Measurements from ENCODE around the gene ZSWIM8.

ZSWIM8 gene

GRCh38 chr10:73771722-73772280, 13.6 kb upstream of the ZSWIM8 start:
- TF ChIP-seq RAD21 (IDR thresholded peaks at IDR 0.05; ENCODE audit: low read depth) (no peak), USF1 (IDR thresholded peaks at IDR 0.05) (peak; percentile 79), EGR1 (IDR thresholded peaks at IDR 0.05) (no peak), MAX (IDR thresholded peaks at IDR 0.05) (peak; percentile 79), CEBPB (IDR thresholded peaks at IDR 0.05) (no peak)

- TF ChIP-seq EGR1 (IDR thresholded peaks at IDR 0.05) (peak; percentile 78), EP300 (IDR thresholded peaks at IDR 0.05; ENCODE audit: borderline replicate concordance) (peak; percentile 41), CEBPB (IDR thresholded peaks at IDR 0.05) (no peak), YY1 (IDR thresholded peaks at IDR 0.05; ENCODE audit: low read depth) (peak; percentile 88), ZBTB7A (IDR thresholded peaks at IDR 0.05; ENCODE audit: low read depth) (peak; percentile 81), USF1 (IDR thresholded peaks at IDR 0.05) (no peak; the same call in 1 of the 2 replicates), REST (IDR thresholded peaks at IDR 0.05; ENCODE audit: low read depth) (peak; percentile 34), TCF12 (IDR thresholded peaks at IDR 0.05; ENCODE audit: low read depth) (peak; percentile 72; the same call in 1 of the 2 replicates), CREB1 (IDR thresholded peaks at IDR 0.05; ENCODE audit: low read depth) (peak; percentile 31; the same call in 1 of the 2 replicates), FOXM1 (IDR thresholded peaks at IDR 0.05; ENCODE audit: borderline replicate concordance, low read depth) (no peak), MAX (IDR thresholded peaks at IDR 0.05) (peak; percentile 18), TAF1 (IDR thresholded peaks at IDR 0.05; ENCODE audit: low read depth) (peak; percentile 50), NFIC (IDR thresholded peaks at IDR 0.05) (no peak; the same call in 1 of the 2 replicates), RAD21 (IDR thresholded peaks at IDR 0.05; ENCODE audit: low read depth) (peak; percentile 8; the same call in 1 of the 2 replicates), TEAD4 (IDR thresholded peaks at IDR 0.05) (peak; percentile 56; the same call in 1 of the 2 replicates)
Observed at GRCh38 chr10:73772281-73773151, 12.9 kb upstream of the ZSWIM8 start.

- TF ChIP-seq ZBTB7A (IDR thresholded peaks at IDR 0.05; ENCODE audit: low read depth) (no peak), EP300 (IDR thresholded peaks at IDR 0.05; ENCODE audit: borderline replicate concordance) (0 out of 2 replicates have a peak, but pooled peaks have one; percentile 4)
Observed at GRCh38 chr10:73773152-73773879, 12.1 kb upstream of the ZSWIM8 start.

GRCh38 chr10:73774637-73775036, 10.8 kb upstream of the ZSWIM8 start:
- TF ChIP-seq REST (IDR thresholded peaks at IDR 0.05; ENCODE audit: low read depth) (no peak), RAD21 (IDR thresholded peaks at IDR 0.05; ENCODE audit: low read depth) (peak; percentile 24; the same call in 1 of the 2 replicates)

- TF ChIP-seq TCF12 (IDR thresholded peaks at IDR 0.05; ENCODE audit: low read depth) (no peak), CEBPB (IDR thresholded peaks at IDR 0.05) (no peak), MAX (IDR thresholded peaks at IDR 0.05) (no peak), REST (IDR thresholded peaks at IDR 0.05; ENCODE audit: low read depth) (no peak), EP300 (IDR thresholded peaks at IDR 0.05; ENCODE audit: borderline replicate concordance) (no peak), USF1 (IDR thresholded peaks at IDR 0.05) (no peak), CREB1 (IDR thresholded peaks at IDR 0.05; ENCODE audit: low read depth) (no peak), RAD21 (IDR thresholded peaks at IDR 0.05; ENCODE audit: low read depth) (no peak)
Observed at GRCh38 chr10:73779018-73779417, 6.4 kb upstream of the ZSWIM8 start.
